ENCODE measurements around the gene DARS1. TPM values are rescaled to one million over a fixed set of nuclear protein-coding genes. Genes with fewer than 3 reads are reported as not detected.
"Not testable (repeated sequence)": the region's sequence is repeated elsewhere in the genome, so short reads cannot be mapped to it uniquely, and the experiment has no call there.

The DARS1 gene
- total RNA-seq, 1 experiment from 2014 or later, result 88.3 TPM

DNA sequence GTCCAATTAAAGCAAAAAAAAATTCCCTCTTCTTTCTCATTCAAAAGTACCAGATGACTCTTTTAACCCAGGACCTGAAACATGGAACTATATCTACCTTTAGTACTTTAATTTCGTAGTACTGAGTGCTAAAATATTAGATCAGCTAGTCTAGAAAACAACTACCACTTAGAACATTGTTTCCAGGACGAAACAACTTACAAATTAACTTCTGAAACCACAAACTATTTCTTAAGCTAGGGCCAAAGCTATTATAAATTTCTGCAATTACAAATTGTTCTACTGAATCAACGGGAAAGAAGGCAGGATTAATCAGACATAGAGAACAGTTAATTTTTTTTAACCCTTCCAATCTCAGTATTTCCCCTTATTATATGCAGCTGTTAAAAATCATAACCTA lies 39.9 kb downstream of the DARS1 start:
- no peak for DNase-seq (ENCODE audit: low read depth)

DNA sequence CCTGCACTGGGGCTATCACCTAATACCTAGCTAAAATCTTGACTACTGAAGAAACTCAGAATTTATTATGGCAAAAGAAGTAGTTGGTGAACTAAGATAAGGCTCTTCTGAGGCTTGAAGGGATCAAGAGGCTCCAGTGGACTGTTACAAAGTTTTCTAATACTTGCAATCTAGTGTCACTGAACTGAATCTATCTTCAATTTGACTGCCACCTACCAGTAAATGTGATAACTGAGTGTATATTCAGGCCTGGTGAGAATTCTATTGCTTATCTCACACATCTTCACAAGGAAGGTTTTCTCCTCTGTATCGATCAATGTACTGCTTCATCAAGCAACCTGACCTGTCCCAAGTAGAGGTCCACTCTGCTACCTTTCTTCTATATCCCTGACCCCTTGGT lies 40.8 kb downstream of the DARS1 start:
- DNase-seq (ENCODE audit: low read depth), result no peak

DNA sequence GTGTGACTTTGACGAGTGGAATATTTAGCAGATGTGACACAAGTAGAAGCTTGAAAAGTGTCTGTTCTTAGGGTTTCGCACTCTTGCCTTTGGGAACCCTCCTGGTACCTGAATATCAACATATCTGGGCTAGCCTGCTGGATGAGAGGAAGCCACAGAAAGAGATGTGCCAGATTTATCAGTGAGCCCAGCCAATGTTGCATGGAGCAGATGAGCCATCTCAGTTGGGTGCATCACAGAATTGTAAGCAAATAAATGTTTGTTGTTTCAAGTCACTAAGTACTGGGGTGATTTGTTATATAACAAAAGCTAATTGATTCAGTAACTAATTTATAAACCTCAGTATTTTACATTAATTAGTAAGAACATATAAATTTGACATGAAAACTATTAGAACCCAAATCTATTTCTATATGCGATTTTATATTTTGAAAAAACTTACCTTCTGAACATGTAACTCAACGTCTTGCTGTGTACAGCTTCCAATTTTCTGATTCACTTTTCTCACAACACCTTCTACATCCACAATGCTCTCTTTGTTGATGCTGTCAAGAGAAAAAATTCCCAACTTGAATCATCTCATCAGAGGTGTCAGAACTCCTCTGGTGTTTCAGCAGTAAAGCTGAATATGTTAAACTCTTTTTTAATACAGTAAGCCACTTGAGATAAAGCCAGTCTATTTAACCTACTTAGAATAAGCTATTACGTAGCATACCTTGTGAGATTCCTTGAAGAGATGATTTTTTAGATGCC lies 42.3 kb downstream of the DARS1 start:
- no peak for DNase-seq (ENCODE audit: low read depth)

DNA sequence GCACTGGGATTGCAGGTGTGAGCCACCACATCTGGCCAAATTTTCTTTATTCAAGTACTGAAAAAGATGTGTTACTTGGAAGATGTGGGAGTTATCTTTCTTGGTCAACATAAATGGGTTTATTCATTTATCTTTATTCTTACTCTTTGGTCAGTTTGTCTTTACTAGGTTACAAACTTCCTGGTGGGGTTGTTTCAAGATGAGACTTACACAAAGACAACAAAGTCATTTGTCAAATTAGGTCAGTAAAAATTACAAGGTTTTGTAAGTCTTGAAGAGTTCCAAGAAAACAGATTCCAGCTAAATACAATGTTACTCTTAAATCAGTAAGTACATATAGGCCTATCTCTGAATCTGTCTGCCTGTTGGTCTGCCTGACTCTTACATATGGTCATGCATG lies 48.9 kb downstream of the DARS1 start:
- DNase-seq (ENCODE audit: low read depth), result no peak

DNA sequence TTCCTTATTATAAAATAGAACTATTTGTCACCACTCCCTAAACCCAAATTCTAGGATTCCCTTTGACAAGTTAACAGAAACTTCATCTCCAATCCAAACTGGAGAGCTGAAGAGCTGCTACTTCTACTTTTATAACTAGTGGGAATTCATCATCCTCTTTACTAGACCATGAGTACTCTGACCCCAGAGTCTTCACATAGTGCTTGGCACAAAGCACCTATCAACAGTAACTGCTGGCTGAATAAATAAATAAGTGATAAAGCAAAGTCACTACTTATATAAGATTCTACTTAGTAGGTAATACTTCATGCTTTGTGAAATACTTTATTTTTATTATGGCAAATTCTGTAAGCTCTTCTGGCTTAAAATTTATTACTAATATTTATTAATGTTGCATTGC lies 49.5 kb downstream of the DARS1 start:
- DNase-seq (ENCODE audit: low read depth), result no peak

DNA sequence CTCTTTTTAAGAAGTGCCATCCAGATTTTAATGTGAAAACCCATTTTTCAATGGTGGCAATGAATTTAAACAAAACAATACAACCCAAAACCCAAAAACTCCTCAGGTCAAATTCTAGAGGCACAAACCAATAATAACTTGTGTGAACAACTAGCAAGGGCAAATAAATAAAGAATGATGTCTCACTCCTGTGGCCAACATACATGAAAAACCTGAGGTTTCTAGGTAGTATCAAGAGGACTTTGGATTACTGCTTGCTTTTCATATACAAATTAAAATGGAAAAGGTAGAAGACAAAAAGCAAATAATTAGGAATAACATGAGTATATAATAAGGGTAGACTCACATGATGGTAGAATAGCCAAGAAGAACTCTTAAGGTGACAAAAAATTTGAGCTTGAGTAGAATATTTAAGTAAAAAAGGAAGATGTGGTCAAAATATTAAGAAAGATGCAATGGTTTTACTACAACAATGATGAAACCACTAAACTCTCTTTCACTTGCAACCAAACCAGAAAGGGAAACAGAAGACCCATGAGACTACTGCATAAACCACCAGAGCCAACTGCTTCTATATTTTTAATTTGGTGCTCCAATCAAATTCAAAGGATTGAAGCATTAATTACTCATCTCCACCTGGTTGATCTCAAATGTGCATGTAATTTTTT lies 53.5 kb downstream of the DARS1 start:
- DNase-seq (ENCODE audit: low read depth), result no peak

DNA sequence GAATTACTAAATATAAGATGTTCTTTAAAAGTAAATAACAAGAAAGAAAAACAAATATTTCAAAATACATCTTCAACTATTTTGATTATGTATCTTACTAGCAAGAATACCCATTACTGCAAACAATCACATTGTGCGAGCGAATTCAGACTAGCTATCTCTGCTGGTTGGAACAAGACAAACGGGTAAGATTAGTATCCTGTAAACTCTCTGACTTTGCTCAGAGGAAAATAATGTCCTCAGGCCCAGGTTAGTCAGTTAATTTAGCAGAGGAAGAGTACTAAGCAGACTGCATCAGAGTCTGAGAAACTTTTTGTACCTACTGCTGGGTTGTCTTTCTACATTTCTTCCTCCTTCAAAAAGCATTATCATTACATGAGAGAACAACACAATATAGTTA lies 58.8 kb downstream of the DARS1 start:
- no peak for DNase-seq (ENCODE audit: low read depth)

DNA sequence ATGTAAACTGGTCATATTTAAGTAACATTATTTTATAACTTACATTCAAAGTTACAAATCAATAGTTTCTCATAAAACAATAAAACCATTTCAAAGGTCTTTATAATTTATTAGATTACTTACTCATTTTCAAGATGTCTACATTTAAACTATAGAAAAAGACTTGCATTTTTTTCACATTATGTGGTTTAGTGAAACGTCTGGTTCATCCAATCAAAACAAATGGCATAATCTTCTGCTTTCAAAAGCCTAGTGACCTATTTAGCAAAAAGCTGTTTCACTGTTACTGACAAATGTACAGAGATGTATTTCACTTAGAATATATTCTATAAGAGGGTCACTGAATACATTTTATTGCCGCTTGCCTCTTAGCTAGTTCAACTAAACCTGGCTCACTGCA lies 59.9 kb downstream of the DARS1 start:
- no peak for DNase-seq (ENCODE audit: low read depth)

DNA sequence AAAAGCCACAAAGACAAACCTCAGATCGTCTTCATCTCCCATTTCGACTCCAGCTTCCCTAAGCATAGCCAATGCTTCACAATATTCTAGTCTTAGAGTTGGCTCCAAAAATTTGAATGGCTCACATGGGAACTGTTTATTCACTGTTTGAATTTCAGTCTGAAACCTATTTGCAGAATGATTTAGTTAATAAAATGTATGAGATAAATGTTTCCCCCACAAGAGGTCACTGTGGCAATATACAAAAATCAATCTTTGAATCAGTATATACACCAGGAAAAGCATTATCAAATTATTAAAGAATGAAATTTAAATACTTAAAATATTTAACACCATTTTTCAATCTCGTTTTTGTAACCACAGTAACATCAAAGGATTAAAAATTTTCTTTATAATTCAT lies 69.2 kb downstream of the DARS1 start:
- peak; percentile 7 for DNase-seq (ENCODE audit: low read depth)

DNA sequence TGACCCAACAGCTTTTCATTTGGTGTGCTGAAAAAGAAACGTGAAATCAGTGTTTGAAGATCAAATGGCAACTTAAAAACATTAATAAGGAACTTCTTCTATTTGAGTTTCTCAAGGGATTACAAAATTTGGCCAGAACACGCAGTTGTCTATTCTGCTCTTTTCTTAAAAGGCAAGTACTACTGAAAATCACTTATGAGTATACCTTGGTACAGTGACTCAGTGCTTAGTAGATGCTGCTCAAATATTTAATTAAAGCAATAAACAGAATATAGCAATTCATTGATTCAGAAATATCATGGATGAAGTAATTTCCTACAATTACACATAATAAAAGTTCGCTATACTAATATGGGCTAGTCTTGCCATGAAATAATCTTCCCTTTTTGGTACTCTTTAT lies 70.9 kb downstream of the DARS1 start:
- no peak for DNase-seq (ENCODE audit: low read depth)

DNA sequence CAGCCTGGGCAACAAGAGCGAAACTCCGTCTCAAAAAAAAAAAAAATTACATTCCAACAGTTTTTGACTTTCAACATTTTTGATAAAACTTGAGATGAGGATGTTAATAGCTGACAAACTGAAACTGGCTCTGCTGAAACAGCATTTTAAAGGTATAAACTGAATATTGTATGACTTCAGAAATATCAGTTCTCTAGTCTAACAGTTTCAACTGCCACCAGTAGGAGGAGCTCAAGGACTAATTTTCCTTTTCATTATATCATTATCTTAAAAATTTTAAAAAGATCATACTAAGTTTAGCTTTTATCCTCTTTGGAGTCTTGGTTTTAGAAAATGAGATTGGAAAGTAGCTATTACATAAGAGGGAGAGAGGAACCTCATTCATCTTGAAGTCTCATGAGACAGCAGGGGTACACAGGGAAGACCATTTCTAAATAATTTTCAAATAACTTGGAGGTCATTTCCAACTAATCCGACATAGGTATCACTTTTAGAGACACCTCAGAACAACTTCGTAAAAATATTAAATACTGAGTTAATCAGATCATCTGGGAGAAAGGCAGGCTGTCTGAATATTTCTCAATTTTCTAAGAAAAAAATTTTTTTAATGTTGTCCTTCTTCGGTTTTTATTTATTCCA lies 71.6 kb downstream of the DARS1 start:
- DNase-seq (ENCODE audit: low read depth), result peak; percentile 26

DNA sequence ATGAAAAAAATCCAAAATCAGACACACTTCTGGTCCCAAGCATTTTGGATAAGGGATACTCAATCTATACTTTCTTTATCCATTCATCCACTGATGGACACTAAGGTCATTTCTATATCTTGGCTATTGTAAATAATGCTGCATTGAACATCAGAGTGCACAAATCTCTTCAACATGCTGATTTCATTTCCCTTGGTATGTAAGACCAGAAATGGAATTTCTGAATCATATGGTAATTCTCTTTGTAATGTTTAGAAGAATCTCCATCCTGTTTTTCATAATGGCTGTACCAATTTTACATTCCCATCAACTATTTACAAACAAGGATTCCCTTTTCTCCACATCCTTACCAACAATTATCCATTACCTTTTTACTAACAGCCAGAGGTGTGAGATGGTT lies 75.5 kb downstream of the DARS1 start:
- no peak for DNase-seq (ENCODE audit: low read depth)

DNA sequence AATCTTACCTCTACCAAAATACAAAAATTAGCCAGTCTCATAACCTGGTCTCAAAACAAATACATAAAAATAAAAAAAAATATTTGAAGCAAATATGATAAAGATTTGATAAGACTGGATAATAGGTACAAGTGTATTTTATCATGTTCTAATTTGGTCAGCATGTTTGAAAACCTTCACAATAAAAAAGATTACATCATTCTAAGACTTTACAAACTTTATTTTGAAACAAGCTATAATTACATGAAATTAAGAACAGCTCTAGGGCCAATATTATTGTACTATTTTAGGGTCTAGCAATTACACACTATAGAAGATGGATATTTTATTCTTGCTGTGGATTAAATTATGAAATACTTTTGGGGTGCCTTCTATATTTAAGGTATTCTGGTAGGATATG lies 79.7 kb downstream of the DARS1 start:
- DNase-seq (ENCODE audit: low read depth), result no peak

DNA sequence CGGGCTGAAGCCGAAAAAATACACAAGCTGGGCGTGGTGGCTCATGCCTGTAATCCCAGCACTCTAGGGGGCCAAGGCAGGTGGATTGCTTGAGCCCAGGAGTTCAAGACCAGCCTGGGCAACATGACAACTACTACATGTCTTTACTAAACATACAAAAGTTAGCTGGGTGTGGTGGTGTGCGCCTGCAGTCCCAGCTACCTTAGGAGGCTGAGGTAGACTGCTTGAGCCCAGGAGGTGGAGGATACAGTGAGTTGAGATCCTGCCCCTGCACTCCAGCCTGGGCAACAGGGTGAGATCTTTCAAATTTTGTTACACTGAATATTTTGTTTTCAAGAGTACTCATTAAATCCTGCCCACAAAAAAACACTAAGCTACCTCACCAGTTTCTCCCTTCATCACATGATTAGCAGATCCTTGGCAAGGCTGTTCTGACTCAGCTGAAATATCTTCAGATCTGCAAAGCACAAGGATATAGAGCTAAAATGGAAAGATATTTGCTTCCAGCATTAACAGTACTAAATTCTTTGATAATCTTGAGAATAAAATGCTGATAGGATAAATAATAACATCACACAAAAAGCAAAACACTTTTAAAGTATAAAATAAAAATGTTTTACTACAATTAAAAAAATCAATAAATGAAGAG lies 81.0 kb downstream of the DARS1 start:
- DNase-seq (ENCODE audit: low read depth), result no peak

DNA sequence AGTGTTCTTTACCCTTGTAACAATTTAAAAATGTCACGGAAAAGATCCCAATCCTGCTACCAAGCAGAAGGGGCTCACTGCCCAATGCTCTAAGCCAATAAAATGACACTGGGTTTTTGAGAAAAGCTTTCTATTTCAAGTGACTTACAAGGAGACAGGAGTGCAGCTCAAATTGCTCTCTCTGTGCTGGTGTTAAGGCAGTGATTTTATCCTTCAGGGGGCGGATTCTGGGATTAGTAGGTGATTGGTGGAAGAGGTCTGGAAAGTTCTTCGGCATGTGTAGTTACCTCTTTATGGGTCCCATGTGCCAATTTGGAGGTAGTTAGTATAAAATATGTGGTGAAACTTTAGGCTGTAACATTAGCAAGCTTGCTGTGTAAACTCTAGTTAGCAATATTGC lies 81.8 kb downstream of the DARS1 start:
- DNase-seq (ENCODE audit: low read depth), result no peak

DNA sequence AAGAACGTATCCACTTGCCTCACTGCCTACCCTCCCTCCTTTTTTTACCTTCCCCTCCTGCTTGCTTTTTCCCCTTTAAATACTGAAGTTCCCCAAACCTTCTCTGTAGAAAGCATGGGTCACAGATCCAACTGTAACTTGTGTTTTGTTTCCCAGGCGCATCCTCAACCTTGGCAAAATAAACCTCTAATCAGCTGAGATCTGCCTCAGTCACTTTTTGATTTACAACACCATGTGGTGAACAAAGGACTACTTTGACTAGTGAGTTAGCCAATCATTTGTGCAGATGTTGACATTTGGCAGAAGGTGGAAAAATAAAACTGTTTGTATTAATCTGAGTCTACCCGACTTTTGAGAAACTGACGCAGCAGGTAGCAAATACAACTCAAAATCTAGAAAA lies 85.9 kb downstream of the DARS1 start:
- no peak for DNase-seq (ENCODE audit: low read depth)

DNA sequence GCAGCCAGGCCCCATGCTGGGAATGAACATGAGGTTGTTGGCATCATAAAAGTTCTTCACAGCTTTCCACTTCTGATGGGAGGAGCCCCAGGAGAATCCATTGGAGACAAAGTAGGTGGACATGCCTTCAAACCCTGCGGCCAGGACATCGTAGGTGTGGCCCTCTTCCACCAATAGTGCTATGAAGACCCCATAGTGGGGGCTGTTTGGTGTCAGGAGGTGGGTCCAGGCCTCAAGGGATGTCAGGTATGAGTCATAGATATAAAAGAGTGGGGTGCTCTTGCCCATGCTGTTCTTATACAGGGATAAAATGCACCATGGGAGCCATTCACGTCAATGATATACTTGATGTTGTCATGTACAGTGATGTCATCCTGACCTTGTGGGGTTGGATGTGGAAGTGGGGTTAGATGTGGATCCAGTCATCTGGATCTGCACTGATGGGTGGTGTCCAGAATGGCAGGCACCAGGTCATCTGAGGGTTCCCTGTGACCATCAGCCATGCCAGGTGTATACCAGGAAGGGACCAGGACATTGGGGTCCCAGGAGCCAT lies 87.1 kb downstream of the DARS1 start:
- DNase-seq (ENCODE audit: low read depth), result no peak

DNA sequence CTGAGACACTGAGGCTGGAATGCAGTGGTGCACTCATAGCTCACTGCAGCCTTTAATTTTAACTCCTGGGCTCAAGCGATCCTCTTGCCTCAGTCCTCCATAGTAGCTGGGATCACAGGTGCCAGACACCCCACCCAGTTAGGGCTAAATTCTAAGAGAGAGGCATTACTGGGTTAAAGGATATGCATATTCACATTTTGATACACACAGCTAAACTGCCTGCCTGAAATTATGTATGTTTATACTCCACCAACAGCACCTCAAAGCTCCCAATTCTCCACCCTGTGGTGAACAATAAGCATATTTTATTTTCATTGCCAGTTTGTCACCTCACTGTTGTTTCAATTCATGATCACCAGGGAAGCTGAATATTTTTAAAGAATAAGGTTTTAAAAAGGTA lies 90.5 kb downstream of the DARS1 start:
- no peak for DNase-seq (ENCODE audit: low read depth)

DNA sequence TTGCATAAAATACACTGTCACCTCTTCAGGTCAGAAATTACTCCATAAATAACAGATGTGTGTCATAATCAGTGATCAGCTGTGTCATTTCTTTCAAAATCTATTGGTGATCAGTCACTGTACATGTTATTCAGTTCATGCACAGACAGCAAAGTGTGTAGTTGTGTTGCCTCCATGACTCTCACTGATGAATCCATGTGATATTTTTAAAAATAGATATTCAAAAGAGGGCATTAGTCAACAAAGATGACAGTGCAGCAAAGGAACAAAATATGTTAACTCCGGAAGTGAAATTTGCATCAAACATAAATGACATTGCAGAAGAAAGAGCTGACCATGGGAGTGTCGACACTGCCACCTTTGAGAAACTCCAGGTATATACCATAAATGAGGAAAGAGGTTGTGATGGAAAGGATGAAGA lies 92.0 kb downstream of the DARS1 start:
- no peak for DNase-seq (ENCODE audit: low read depth)

DNA sequence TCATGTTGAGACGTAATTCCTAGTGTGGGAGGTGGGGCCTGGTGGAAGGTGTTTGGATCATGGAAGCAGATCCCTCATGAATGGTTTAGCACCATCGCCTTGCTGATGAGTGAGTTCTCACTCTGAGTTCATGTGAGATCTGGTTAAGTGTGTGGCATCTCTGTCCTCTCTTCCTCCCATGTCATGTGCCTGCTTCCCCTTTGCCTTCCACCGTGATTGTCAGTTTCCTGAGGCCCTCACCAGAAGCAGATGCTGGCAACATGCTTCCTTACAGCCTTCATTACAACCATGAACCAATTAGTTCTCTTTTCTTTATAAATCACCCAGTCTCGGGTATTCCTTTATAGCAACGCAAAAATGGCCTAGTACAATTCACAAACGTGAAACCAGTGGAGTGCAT lies 94.6 kb downstream of the DARS1 start:
- DNase-seq (ENCODE audit: low read depth), result no peak

DNA sequence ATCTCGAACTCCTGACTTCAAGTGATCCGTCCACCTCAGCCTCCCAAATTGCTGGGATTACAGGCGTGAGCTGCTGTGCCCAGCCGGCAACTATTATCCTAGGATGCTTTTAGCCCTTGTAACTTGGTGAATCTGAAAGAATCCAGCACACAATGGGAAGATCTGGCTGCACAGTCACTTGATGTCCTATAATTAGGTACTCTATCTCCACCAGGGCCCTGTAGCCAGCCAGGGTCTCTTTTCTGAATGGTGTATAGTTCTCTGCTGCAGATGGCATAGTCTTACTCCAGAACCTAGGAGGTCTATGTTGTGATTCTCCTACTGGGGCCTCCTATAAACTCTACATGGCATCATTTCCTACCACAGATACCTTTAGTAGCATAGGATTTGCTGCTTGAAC lies 95.3 kb downstream of the DARS1 start:
- DNase-seq (ENCODE audit: low read depth), result no peak

DNA sequence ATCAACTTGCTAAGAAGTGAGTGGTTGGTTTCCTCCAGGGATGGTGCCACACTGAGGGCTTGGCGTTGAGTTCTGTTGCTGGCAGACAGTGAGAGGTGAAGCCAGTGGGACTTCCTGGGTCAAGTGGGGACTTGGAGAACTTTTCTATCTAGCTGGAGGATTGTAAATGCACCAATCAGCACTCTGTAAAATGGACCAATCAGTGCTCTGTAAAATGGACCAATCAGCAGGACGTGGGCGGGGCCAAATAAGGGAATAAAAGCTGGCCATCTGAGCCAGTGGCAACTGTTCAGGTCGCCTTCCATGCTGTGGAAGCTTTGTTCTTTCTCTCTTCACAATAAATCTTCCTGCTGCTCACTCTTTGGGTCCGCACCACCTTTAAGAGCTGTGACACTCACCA lies 96.8 kb downstream of the DARS1 start:
- not testable (repeated sequence) for DNase-seq (ENCODE audit: low read depth)
